HFF-Myc (cell line): ENCODE measurements around the gene GALNT10.

Experiments used
- DNase-seq: peaks from one replicate; pipeline ENCODE4 v3.0.0-alpha.2; 2011; ENCODE audit warnings: low read depth; ENCODE audit errors: extremely low read depth
- H3K4me3 ChIP-seq: replicated peaks from 2 replicates; pipeline ENCODE4 v1.5.1; 2011; ENCODE audit warnings: low read depth, mild to moderate bottlenecking, control low read depth, low read length
- CTCF ChIP-seq: IDR thresholded peaks from 2 replicates; pipeline ENCODE4 v1.5.1; 2012; ENCODE audit warnings: mild to moderate bottlenecking, low read depth, low read length, control low read depth; ENCODE audit errors: missing control alignments

GALNT10 gene

DNA sequence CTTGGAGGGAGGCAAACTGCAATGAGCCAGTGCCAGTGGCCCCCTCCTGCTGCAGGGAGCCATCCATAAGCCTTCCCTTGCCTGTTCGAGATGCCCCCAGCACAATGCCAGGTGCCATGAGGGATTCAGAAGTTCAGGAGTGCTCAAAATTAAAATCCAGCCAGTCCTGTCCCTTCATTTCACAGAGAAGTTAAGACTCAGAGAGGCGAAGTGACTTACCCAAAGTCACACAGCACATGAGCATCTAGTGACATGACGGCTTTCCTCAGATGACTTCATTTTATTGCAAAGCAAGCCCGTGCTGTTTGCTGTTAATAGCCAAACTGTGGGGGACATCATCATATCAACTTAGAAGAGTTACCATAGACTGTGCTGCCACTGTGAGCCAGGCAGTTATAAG is 185.9 kb downstream of the GALNT10 start:
- H3K4me3 ChIP-seq = no peak overlapping the region
- DNase-seq = no peak
- no peak for TF ChIP-seq CTCF

DNA sequence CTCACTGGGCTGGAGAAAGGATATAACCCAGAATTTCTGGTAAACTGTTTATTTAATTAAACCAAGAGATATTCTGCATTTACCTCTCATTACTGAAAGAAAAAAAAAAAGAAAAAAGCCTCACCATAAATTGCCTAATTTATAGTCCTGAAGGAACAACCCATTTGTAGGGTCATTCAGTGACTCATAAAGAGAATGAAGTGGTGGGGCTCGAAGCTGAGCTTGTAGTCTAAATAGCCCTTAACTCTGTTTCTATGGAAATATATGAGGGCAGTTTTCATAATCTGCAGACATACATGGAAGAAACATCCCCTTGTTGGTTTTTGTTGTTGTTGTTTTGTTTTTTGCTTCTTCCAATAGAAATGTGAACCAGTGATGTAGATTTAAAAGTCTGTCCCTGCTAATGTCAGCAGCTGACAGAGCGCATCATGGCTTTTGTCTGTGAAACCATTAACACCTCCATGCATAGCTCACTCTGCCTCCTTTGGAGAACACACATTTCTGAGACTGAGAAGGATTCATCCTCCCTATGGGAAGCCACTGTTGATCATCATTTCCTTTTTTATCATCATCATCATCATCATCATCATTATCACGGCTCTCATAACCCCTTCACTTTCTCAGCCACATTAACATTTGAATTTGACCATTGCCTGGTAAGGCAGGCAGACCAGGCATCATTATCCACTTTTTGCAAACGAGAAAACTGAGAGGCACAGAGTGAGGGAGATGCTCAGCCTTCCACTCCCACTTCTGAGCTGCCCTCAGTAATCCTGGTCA is 187.4 kb downstream of the GALNT10 start:
- no peak for TF ChIP-seq CTCF
- no peak for DNase-seq
- H3K4me3 ChIP-seq = no peak overlapping the region

DNA sequence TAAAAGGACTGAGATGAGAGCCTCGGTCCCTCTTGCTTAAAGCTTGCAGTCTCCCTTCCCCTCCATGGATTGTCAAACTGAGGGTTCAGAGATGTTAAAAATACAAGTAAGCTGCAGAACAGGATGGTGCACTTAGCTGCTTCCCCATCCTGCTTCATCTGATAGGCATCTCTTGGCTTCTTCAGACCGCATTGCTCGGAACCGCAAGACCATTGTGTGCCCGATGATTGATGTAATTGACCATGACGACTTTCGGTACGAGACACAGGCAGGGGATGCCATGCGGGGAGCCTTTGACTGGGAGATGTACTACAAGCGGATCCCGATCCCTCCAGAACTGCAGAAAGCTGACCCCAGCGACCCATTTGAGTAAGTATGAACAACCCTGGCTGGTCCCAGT is 189.7 kb downstream of the GALNT10 start:
- no peak for TF ChIP-seq CTCF
- no peak overlapping the region for H3K4me3 ChIP-seq
- no peak for DNase-seq

DNA sequence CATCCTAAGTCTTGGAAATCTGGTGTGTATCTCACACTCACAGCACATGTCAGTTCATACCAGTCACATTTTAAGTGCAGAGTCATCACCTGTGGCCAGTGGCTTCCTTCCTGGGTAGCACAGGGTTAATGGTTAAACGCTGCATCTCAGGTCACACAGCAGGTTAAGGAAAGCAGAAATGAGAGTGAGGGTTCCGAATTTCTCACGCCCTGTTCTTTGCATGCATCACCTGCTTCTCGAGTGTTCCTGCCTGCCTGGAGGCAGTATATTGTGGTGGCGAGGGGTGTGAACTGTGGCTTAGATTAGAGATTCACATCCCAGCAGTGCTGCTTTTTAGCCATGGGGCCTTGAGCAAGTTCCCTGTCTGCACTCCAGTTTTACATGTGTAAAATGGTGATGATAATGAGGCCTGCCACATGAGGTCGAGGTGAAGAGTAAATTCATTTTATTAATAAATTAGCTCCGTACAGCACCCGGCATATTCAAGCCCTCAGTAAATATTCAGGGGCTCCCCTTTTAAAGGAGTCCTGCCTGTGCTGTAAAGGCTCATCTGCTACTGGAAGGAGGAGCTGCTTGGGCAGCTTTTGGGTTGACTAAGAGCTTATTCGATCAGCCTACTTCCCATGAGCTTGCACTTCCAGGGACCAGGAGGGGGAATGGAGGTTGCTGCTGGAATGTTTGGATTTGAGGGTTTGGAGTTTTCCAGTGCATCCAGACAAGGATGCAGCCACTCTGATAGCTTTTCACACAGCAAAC is 194.1 kb downstream of the GALNT10 start:
- no peak overlapping the region for H3K4me3 ChIP-seq
- TF ChIP-seq CTCF = no peak
- no peak for DNase-seq

DNA sequence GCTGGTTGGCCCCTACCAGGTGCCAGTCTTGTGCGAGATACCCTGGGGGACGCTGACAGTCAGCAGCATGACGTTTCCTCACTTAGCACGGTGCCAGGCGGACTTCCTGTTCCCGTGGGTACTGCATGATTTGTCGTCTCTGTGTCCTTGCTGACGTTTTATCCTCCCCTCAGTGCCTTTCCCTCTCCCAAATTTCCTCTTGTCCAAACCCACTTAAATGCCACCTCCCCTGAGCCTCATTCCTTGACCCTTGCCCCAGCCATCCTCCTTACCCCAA is 194.6 kb downstream of the GALNT10 start:
- DNase-seq = no peak
- TF ChIP-seq CTCF = no peak
- no peak overlapping the region for H3K4me3 ChIP-seq

DNA sequence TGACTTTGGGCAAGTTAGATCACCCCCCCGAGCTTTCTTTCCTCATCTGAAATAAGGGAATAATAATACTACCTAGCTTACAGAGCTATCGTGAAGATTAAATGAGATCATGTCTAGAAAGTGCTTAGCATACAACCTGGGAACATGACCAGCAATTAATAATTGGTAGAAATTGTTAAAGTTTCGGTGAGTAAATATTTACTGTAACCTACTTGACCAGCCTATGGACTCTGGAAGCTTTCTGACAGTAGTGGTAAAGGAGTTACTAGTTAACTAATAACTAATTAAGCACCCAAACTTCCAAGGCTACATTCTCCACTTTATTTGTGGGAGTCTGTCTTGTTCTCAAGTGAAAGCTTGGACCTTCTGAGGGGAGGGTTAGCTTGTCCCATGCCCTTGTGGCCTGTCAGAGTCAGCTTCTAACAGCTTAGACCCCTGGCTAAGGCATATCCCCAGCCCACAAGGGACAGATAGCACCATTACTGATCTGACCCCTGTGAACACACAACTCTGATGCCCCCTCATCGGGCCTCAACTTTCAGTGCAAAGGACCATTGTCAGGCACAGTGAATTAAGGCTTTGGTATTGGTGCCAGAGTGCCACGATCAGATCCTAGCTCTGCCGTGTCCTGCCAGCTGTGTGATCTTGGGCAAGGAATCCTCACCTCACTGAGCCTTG is 196.6 kb downstream of the GALNT10 start:
- H3K4me3 ChIP-seq = no peak overlapping the region
- no peak for TF ChIP-seq CTCF
- no peak for DNase-seq
